ENCODE results near the gene ALLC. TPM values are rescaled to one million over a fixed set of nuclear protein-coding genes. Genes with fewer than 3 reads are reported as not detected.

ALLC gene
- total and polyA plus RNA-seq, 2 experiments from 2014 or later: not detected

DNA sequence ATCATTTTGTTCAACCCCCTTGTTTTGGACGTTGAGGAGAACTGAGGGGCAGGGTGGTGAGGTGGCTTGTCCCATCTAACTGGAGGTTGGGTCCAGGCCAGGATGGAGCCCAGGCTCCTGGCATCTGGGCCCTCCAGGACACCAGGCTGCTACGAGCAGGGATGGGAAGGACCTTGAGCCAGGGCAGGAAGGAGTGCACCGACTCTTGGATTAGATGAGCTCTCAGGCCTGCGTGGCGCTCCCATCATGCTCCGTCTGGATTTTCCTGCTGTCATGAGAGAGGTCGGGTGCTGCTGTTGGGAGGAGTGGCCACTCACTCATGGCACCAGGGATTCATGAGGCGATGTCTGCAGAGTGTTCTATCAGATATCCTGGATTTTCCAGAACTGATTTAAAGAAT lies 18.3 kb upstream of the ALLC start:
- no peaks in the 10 kb centered on the region for H3K9me2 ChIP-seq (replicated peaks; ENCODE audit: insufficient read depth)
- H3K79me2 ChIP-seq: no peaks in the 10 kb centered on the region
- H4K20me1 ChIP-seq (ENCODE audit: insufficient read depth, poor library complexity, severe bottlenecking): no peaks in the 10 kb centered on the region
- no peak overlapping the region for H2AFZ ChIP-seq
- no peak for DNase-seq (ENCODE audit: low spot score)
- 82% methylated on average over 8 of the region's 8 CpGs for WGBS (ENCODE audit: low lambda C conversion rate, missing lambda C conversion rate)
- no peak overlapping the region for H3K27ac ChIP-seq
- no peaks in the 10 kb centered on the region for H3K4me1 ChIP-seq (ENCODE audit: insufficient read depth)
- no peaks in the 10 kb centered on the region for H3K27me3 ChIP-seq
- H3K9me3 ChIP-seq (ENCODE audit: low read depth): no peaks in the 10 kb centered on the region
- no peak overlapping the region for H3K4me2 ChIP-seq
- no peaks in the 10 kb centered on the region for H3K36me3 ChIP-seq (replicated peaks; ENCODE audit: insufficient read depth, low read depth)
- H3K4me3 ChIP-seq: no peak overlapping the region
- TF ChIP-seq EZH2 (IDR thresholded peaks at IDR 0.05; ENCODE audit: borderline replicate concordance) (no peak), EZH2phosphoT487 (IDR thresholded peaks at IDR 0.05; ENCODE audit: low read depth, severe bottlenecking, unreplicated experiment) (no peak)
- TF ChIP-seq, protein P1, sequence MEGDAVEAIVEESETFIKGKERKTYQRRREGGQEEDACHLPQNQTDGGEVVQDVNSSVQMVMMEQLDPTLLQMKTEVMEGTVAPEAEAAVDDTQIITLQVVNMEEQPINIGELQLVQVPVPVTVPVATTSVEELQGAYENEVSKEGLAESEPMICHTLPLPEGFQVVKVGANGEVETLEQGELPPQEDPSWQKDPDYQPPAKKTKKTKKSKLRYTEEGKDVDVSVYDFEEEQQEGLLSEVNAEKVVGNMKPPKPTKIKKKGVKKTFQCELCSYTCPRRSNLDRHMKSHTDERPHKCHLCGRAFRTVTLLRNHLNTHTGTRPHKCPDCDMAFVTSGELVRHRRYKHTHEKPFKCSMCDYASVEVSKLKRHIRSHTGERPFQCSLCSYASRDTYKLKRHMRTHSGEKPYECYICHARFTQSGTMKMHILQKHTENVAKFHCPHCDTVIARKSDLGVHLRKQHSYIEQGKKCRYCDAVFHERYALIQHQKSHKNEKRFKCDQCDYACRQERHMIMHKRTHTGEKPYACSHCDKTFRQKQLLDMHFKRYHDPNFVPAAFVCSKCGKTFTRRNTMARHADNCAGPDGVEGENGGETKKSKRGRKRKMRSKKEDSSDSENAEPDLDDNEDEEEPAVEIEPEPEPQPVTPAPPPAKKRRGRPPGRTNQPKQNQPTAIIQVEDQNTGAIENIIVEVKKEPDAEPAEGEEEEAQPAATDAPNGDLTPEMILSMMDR (IDR thresholded peaks at IDR 0.05; ENCODE audit: poor library complexity): no peak

GRCh38 chr2:3641181-3641580 lies 16.8 kb upstream of the ALLC start:
- no peaks in the 10 kb centered on the region for H3K79me2 ChIP-seq
- no peak for DNase-seq (ENCODE audit: low spot score)
- no peaks in the 10 kb centered on the region for H3K36me3 ChIP-seq (replicated peaks; ENCODE audit: insufficient read depth, low read depth)
- H3K27me3 ChIP-seq: no peaks in the 10 kb centered on the region
- H3K9me3 ChIP-seq (ENCODE audit: low read depth): no peaks in the 10 kb centered on the region
- H3K4me1 ChIP-seq (ENCODE audit: insufficient read depth): no peaks in the 10 kb centered on the region
- H2AFZ ChIP-seq: no peak overlapping the region
- H3K4me3 ChIP-seq: no peak overlapping the region
- no peak overlapping the region for H3K4me2 ChIP-seq
- TF ChIP-seq, protein P1 (IDR thresholded peaks at IDR 0.05; ENCODE audit: poor library complexity): no peak
- TF ChIP-seq EZH2phosphoT487 (IDR thresholded peaks at IDR 0.05; ENCODE audit: low read depth, severe bottlenecking, unreplicated experiment): no peak
- no peak for TF ChIP-seq EZH2 (IDR thresholded peaks at IDR 0.05; ENCODE audit: borderline replicate concordance)
- H3K9me2 ChIP-seq (replicated peaks; ENCODE audit: insufficient read depth): no peaks in the 10 kb centered on the region
- 88% methylated on average over 13 of the region's 13 CpGs for WGBS (ENCODE audit: low lambda C conversion rate, missing lambda C conversion rate)
- H3K27ac ChIP-seq: no peak overlapping the region
- no peaks in the 10 kb centered on the region for H4K20me1 ChIP-seq (ENCODE audit: insufficient read depth, poor library complexity, severe bottlenecking)

- Histone ChIP-seq H3K36me3 (replicated peaks; ENCODE audit: insufficient read depth, low read depth) (no peaks in the 10 kb centered on the region), H3K27ac (no peak overlapping the region), H3K9me2 (replicated peaks; ENCODE audit: insufficient read depth) (no peaks in the 10 kb centered on the region), H3K4me3 (no peak overlapping the region), H3K9me3 (ENCODE audit: low read depth) (no peaks in the 10 kb centered on the region), H3K4me2 (no peak overlapping the region), H3K79me2 (no peaks in the 10 kb centered on the region), H3K4me1 (ENCODE audit: insufficient read depth) (no peaks in the 10 kb centered on the region), H3K27me3 (no peaks in the 10 kb centered on the region), H2AFZ (no peak overlapping the region), H4K20me1 (ENCODE audit: insufficient read depth, poor library complexity, severe bottlenecking) (no peaks in the 10 kb centered on the region)
- DNase-seq (ENCODE audit: low spot score): no peak
- TF ChIP-seq, protein P1 (IDR thresholded peaks at IDR 0.05; ENCODE audit: poor library complexity): no peak
- TF ChIP-seq EZH2 (IDR thresholded peaks at IDR 0.05; ENCODE audit: borderline replicate concordance) (no peak), EZH2phosphoT487 (IDR thresholded peaks at IDR 0.05; ENCODE audit: low read depth, severe bottlenecking, unreplicated experiment) (no peak)
- 92% methylated on average over 26 of the region's 26 CpGs for WGBS (ENCODE audit: low lambda C conversion rate, missing lambda C conversion rate)
Measured at GRCh38 chr2:3641841-3642421, 16.1 kb upstream of the ALLC start.

All from hepatocyte (in vitro differentiated cells).